ENCODE measurements around the gene CDH12.
"Not testable (repeated sequence)": the region's sequence is repeated elsewhere in the genome, so short reads cannot be mapped to it uniquely, and the experiment has no call there.

CDH12 gene

DNA sequence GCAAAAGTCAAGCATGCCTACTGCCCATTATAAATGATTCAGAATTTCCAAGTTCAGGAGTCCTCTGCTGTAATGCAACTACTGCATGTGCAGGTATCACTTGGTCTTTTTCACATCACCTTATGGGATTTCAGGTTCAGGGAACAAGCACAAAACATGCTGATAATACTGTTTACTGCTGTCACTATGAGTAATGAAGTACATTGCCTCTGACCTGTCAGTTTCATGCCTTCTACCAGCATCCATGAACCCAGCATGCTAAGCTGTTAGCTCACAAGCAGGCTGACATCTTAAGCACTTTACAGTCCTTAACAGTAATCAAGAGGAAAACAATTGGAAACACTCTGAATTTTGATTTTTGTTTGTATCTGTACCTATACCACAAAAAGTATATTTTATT lies 743.8 kb downstream of the CDH12 start:
- no peak for DNase-seq

DNA sequence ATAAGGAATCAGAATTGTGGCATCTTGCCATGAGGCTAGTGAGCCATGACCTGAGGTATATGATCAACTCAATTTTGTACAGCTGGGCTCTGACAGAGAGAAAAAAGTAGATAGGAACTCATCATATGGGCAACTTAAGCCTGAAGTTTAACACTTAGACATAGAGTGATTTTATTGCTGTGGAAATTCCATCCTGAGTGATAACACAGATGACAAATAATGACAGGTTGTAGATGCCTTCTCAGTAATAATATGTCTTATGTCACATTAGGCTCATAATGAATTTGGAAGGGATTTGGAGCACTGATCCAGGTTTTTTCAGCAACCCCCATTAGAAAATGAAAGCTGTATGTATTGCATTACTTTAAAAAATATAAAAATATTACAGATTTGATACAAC lies 744.6 kb downstream of the CDH12 start:
- DNase-seq = no peak

DNA sequence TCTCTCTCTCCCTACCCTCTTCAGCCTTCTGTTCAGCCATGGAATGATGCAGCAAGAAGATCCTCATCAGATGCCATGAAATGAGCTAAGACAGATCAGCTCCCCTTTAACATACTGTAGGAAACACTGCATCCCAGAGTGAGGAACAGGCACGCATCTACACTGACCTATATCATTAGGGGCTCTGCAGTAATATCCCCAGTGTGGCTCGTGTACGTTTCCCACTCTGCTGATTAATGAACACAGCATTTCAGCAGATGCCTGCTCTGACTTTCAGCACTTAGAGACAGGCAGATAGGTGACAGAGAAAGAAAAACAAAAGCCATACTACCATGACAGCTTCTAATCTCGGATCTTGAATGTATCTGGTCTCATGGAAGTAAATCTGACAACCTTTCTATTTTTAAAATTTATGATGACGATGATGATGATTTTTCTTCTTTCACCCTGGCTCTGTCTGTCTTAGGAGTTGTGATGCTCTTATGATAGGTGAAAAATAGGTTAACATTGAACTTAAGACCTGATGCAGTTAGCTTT lies 750.3 kb downstream of the CDH12 start:
- no peak for DNase-seq

DNA sequence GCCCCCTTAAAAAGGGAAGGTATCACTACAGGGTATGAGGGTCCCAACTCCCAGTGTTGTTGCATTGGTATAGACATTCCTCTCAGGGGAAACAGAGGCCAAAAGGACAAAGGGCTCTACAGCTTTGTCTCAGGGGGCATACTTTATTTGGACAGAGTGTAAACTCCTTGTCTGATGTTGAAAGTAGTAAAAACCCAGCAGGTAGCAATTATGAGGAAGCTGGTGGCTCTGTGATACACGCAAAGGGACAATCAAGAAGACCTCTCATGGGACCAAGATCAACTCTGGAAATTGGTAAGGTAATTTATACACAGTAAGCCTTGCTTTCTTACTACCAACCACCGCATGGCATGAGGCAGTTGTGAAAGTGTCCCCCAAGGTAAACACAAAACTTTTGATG lies 764.6 kb downstream of the CDH12 start:
- DNase-seq = no peak

DNA sequence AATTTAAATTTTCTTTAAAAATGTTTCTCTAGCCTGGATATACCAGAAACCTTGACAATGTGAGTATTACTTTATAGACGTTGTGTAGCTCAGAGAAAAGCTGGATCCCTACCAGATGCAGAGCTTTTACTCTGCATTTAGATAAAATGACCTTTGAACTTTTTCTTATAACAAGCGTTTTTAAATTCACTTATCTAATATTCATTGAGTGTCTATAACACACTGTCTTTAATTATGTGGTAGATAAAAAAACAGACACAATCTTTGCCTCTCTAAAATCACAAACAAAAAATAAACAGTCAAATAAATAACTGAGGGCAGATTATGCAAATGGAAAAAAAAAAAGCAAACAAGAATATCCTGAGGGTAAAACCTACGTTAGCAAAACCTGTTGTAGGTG lies 773.6 kb downstream of the CDH12 start:
- DNase-seq = no peak

DNA sequence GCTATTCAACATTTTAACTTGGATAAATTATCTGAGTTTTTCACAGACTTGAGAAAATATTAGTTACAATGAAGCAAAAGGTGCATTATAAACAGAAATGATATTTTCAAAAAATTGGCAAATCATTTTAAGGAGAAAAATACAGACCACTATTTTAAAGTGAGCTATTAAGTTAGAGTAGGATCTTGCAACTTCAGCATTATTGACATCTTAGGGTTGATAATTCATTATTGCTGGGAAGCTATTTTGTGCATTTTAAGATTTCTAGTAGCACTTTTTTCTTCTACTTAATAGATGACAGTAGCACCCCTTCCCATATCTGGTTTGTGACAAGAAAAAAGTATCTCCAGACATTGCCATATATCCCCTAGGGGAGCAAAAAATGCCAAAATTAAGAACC lies 774.1 kb downstream of the CDH12 start:
- DNase-seq = no peak

DNA sequence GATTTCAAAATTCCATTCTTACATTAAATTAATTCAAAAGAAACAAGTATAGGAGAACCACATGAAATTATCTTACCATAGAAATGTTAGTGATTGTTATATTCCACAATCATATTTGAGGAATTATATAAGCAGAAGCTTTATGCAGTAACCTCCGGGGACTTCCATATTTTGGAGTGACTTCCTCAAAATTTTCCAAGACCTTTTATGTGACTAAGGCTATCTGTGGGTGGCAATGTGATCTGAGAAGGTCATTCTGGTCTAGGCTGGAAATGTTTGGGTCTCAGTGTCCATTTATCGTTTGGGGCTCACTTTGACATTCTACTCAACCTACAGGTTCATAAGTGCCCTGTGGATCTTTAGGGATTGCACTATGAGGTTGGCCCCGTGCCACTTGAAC lies 776.6 kb downstream of the CDH12 start:
- DNase-seq = no peak

DNA sequence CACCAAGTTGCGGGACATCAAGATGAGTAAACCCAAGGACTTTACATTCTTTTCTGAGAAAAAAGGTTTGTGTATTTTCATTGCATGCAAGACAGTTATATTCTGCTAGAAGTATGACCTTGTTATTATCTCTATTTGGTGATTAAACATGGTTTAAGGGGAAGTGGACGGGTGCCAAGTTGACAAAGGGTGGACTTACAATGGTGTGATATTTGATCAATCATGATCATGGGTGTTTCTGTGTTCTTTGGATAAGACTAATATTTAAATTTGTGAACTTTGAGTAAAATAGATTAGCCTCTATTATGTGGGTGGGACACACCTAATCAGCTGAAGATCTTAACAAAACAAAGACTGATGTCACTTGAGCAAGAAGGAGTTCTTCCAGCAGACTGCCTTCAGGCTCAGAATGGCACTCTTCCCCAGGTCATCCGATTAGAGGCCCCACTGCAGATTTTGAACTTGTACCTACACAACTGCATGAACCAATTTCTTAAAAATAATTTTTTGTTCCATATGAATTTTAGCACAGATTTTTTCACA lies 782.9 kb downstream of the CDH12 start:
- no peak for DNase-seq

DNA sequence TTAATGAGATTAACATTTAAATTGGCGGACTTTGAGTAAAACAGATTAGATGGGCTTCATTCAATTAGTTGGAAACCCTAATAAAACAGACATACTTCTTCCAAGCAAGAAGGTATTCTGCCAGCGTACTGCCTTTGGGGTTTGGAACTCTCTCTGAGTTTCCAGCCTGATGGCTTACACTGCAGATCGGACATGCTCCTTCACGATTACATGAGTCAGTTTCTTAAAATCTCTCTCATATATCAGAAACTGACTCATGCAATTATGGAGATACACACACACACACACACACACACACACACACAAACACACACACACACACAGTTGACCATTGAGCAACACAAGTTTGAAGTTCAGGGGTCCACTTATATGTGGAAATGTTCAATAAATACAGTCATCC lies 789.4 kb downstream of the CDH12 start:
- DNase-seq = no peak

DNA sequence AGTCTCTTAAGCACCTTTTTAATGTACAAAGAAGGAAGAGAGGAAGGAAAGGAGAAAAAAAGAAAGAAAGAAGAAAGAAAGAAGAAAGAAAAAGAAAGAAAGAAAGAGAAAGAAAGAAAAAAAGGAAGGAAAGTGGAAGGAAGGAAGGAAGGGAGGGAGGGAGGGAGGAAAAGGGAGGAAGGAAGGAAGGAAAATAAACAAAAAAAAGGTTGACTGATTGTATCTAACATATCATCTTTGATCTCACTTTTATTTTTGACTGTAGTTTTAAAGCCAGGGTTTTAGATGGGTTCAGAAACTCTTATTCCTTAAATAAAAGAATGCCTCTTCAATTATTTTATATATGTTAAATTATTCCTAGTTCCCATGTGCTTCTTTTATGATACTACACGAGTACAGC lies 794.5 kb downstream of the CDH12 start:
- no peak for DNase-seq

DNA sequence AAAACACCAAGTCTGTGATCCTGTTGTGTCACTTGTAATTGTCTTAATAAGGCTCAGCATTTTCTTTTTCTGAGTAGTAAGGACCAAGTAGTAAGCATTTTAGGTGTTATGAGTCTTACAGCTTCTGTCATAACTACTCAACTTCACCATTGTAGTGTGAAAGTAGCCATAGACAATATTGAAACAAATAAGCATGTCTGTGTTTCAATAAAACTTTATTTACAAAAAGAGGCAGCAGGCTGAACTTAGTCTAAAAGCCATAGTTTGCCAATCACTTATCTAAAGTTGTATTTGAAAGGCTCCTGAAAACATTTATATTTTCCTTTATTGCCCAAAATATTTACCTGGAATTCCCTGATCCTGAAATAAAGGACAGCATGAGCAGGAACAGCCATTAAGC lies 796.1 kb downstream of the CDH12 start:
- no peak for DNase-seq

DNA sequence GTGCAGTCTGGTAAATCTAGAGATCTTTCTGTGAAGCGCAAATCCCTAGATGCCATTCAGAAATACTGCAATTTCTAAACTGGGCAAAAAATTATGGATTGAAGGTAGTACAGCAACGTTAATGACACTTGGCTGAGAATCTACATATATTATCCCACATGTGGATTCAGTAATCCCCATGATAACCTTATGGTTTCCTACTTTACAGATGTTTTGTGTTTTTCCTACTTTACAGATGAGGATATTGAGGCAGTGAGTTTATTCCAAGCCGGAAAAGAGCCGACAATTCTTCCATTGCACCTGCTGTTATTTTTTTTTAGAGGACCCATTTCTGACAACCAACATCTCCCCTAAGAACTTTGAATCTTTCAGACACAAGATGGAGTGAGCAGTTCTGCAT lies 796.5 kb downstream of the CDH12 start:
- DNase-seq = no peak

DNA sequence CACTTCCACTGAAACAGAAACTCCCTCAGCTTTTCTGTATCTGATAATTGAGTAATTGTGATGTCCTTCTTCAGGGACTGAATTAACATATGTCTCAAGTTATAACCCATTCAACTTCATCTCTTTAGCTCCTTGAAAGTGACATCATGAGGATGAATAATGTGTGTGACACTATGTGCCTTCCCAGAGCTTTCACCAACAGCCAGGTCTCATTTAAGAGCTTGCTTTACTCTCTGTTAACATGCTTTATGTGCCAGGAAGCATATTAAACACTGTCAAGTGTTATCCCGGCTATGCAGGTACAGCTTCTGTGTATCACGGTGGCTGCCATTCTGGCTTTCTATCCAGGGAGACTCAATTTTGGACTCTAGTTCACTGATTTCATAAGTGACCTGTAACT lies 799.9 kb downstream of the CDH12 start:
- DNase-seq = no peak

DNA sequence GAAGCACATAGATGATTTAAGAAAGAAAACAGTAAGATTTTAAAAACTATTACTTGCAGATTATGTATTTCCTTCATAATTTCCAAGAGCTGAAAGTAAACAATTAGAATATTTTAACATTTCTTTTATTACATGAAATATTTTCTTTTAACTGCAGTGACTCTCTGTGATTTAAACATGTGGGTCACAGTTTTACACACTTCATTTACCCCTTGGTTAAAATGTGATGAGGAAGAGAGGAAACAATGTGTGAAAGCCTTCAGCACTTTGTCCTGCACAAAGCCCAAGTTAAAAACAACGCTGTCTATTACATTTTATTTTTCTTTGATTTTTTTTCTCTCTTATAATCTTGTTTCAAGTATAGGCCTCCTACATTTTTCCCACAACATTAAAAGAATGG lies 801.3 kb downstream of the CDH12 start:
- no peak for DNase-seq

DNA sequence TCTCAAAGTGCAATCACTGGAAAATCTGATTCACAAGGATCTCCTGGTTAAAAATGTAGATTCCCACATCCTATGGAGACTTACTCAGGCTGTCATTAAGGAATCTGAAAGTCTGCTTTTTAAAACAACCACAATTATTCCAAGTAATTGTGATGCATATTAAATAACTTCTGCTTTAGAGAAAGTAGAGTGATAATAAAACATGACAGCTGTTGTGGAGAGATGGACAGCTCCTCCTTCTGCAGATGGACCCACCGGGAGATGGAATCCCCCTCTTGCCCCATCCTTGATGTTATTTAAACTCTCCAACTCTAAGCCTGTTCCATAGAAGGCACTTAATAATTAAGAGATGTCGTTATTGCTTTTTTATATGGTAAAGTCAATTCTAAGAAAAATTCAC lies 802.2 kb downstream of the CDH12 start:
- DNase-seq = no peak

DNA sequence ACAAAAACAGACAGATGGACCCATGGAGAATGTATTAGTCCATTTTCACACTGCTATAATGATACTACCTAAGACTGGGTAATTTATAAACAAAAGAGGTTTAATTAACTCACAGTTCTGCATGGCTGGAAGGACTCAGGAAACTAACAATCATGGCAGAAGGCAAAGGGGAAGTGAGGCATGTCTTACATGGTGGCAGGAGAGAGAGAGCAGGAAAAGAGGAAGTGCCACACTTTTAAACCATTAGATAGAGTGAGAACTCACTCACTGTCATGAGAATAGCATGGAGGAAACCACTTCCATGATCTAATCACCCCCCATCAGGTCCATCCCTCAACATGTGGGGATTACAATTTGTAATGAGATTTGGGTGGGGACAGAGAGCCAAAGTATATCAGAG lies 808.9 kb downstream of the CDH12 start:
- DNase-seq = no peak

DNA sequence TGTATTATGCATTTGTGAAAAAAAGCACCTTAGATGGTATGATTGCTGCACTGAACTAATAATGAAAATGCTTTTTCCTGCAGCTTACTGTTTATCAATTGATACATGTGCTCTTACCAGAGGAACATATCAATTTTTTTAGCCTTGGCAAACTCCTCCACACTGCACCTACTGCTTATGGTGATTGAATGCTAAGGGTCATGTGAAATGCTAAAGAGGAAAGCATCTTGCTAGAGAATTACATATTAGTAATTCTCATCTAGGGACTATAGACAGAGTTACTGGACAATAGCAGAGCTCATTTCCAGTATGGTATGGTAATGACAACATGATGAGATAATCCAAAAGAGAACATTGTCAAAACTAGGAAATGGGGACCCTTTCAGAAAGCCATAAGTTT lies 817.1 kb downstream of the CDH12 start:
- no peak for DNase-seq

DNA sequence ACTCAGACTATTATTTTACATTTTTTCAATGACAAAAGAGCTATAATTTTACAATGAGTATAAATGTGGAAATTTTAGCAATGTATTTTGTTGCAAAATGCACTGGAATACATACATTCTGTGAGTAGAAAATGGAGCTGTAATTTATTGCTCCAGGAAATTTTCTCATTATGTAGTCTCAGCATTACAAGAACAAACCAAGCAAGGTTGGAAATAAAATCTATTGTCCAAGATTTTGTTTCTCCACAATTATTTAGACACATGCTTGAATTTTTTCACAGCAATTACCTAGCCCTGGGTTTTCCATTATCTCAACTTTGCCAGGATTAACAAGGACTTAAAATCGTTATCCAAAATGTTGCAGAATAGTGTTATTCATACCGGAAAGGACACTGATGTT lies 820.1 kb downstream of the CDH12 start:
- no peak for DNase-seq

DNA sequence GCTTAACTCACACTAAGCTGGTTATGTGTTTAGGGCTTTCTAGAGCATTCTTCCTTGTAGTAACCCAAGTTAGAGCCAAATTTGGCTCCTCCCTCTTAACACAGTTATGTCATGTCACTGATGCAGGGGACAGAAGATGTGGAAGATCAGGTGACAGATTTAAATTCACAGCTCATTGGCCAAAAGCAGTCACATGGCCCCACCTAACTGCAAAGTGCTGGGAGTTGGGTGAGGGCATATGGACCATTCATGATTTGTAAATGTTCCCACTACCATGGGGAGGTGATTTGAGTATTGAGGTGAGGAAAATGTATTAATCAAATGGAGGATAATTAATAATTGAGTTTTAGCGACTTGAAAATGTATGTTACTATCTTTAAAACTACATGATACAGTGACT lies 829.4 kb downstream of the CDH12 start:
- no peak for DNase-seq

DNA sequence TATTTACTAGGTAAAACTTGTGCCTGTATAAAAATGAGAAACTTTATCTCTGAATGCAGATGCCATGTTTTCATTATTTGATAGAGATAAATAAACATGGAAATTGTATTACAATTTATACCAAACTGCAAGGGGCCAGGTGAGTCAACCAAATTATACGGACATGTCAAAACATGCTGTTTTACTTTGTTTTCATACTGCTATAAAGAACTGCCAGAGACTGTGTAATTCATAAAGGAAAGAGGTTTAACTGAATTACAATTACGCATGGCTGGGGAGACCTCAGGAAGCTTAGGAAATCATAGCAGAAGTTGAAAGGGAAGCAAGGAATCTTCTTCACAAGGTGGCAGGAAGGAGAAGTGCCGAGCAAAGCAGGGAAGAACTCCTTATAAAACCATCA lies 840.3 kb downstream of the CDH12 start:
- DNase-seq = not testable (repeated sequence)

DNA sequence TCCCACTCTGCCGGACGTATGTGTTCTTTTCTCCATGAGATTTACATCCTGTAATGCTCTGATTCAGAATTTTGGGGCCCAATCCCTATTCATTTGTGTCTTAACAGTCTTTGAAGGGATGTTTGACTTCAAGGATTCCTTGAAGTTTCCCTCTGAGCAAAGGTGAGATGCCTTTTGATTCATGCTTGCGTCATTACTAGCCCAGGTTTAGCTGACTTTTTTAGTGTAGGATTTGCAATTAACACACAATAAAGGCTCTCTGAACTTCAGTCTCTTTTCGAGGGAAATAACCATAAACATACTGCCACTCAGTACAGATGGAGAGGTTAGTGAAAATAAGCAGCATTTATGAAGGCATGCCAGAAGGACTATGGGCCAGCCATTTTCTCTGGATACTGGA lies 842.3 kb downstream of the CDH12 start:
- not testable (repeated sequence) for DNase-seq

DNA sequence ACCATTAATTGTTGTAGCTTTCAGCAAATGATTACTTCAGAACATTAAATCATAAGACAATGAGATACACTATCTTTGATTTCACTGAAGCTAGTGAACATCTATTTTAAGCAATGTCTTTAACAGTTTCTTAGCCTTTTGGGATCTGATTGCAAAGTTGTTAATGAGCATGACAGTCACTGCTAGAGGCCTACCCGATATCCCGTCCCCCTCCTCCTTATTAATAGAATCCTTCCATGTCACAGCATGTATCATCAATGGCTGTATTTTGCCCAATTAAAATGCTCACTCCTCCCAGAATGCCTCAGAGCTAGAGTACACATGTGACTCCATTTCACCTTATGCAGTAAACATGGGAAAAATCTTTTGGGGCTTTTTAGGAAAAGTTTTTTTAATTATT lies 852.0 kb downstream of the CDH12 start:
- not testable (repeated sequence) for DNase-seq

DNA sequence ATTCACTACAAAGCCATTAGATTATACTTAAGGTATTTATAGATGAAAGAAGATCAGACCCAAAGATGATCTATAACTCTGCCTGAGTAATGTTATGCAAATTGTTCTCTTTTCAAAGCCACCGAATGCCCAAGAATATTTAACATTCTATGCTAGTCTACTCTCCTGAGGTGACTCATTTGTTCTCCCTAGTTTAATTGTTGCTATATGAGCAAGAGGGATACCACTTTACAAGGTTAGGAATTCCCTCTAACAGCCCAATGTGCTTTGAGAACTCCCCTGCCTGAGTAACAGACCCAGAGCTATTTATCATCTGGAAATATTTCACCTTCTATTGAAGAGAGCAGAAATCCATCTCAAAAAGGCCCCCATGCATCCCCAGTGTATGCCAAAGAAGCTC lies 867.3 kb downstream of the CDH12 start:
- DNase-seq = not testable (repeated sequence)

DNA sequence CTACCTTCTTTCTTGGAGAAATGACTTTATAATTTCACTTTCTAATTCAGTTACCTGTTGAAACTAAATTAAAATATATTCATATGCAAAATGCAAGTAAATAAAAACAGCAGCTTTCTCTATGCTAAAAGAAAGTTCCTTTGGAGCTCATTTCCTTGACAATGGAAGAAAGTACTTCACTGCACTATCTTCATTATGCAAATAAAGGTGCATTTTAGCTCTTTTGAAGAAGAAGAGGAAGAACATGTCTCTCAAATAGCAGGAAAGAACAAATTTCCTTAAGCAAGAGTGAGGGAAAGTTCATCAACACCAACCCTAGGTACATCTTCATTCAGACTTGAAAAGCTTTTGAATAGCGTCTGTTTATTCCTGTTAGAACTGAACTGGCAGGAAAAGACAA lies 901.6 kb downstream of the CDH12 start:
- not testable (repeated sequence) for DNase-seq

DNA sequence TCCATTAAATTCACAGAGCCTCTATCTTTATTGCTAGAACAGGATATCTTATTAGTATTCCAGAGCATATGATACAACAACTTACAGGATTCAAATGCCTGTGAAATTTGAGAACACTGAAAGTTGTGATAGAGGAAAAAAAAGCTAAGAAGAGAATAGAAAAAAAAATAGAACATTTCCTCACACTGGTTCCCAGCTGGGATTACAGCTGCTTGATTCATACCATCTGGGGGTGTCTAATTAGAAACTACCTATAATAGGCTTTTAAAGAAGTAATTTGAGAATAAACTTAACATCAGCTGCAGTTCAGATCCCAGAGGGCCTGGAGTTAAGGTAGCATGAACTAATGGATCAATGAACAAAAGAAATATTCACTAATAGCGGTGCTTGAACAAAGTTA lies 922.0 kb downstream of the CDH12 start:
- no peak for DNase-seq

All from stimulated activated CD4-positive, alpha-beta T cell treated with anti-CD3 and anti-CD28 coated beads, Interleukin-1b, Interleukin-23, amount 100 ng/mL, for 48 hours (primary cell).